ENCODE data around the gene C20orf204.

Gene C20orf204

GRCh38 chr20:64056889-64057627, 21.1 kb downstream of the C20orf204 start:
- no peak for DNase-seq (ENCODE audit: low read depth)

- DNase-seq (ENCODE audit: low read depth): no peak
These were observed 21.9 kb downstream of the C20orf204 start for GRCh38 chr20:64057628-64058498.

- DNase-seq (ENCODE audit: low read depth): no peak
These were observed 22.6 kb downstream of the C20orf204 start for GRCh38 chr20:64058536-64058935.

- no peak for DNase-seq (ENCODE audit: low read depth)
These were observed 26.3 kb downstream of the C20orf204 start for GRCh38 chr20:64062276-64062595.

- DNase-seq (ENCODE audit: low read depth): peak; percentile 93
These were observed 26.8 kb downstream of the C20orf204 start, which contains the start of gene TCEA2 for GRCh38 chr20:64062596-64063388. Gene TCEA2, plus strand, starts transcription at chr20:64063198. Its CDS starts 115 bp downstream, at chr20:64063313.

- no peak for DNase-seq (ENCODE audit: low read depth)
These were observed 27.6 kb downstream of the C20orf204 start for GRCh38 chr20:64063389-64064144.

- no peak for DNase-seq (ENCODE audit: low read depth)
These were observed 28.2 kb downstream of the C20orf204 start for GRCh38 chr20:64064145-64064698.

GRCh38 chr20:64065062-64065973, 29.3 kb downstream of the C20orf204 start:
- no peak for DNase-seq (ENCODE audit: low read depth)

GRCh38 chr20:64065974-64066343, 30.0 kb downstream of the C20orf204 start:
- peak; percentile 39 for DNase-seq (ENCODE audit: low read depth)

GRCh38 chr20:64067005-64067632, 31.1 kb downstream of the C20orf204 start:
- DNase-seq (ENCODE audit: low read depth): no peak

GRCh38 chr20:64067733-64068307, 31.8 kb downstream of the C20orf204 start:
- DNase-seq (ENCODE audit: low read depth): no peak

- DNase-seq (ENCODE audit: low read depth): no peak
These were observed 32.6 kb downstream of the C20orf204 start for GRCh38 chr20:64068386-64069208.

- no peak for DNase-seq (ENCODE audit: low read depth)
These were observed 33.2 kb downstream of the C20orf204 start for GRCh38 chr20:64069209-64069613.

- DNase-seq (ENCODE audit: low read depth): no peak
These were observed 33.7 kb downstream of the C20orf204 start for GRCh38 chr20:64069614-64070243.

- no peak for DNase-seq (ENCODE audit: low read depth)
These were observed 34.4 kb downstream of the C20orf204 start for GRCh38 chr20:64070244-64070993.

GRCh38 chr20:64071341-64072332, 35.7 kb downstream of the C20orf204 start:
- DNase-seq (ENCODE audit: low read depth): no peak

Data from stromal cell of bone marrow (primary cell).